Endometrial microvascular endothelial cells (primary cell): ENCODE results near the gene ZDHHC23. TPM values are rescaled to one million over a fixed set of nuclear protein-coding genes. Genes with fewer than 3 reads are reported as not detected.

ENCODE experiments used
- in situ Hi-C: cut with HindIII; loops from 2 replicates; pipeline ENCODE4 v1.10.0; 2017; ENCODE audit warnings: low sequenced_read_pairs, low pct_unique_long_range_greater_than_20kb; ENCODE audit errors: inconsistent ontology term
- total RNA-seq: library from RNA; depleted of rRNA; stranded (reverse); fragments of >200 nt; gene quantifications from one replicate; pipeline ENCODE4 v1.2.3, GENCODE V29; 2015; ENCODE audit errors: inconsistent ontology term

Gene ZDHHC23, protein sequence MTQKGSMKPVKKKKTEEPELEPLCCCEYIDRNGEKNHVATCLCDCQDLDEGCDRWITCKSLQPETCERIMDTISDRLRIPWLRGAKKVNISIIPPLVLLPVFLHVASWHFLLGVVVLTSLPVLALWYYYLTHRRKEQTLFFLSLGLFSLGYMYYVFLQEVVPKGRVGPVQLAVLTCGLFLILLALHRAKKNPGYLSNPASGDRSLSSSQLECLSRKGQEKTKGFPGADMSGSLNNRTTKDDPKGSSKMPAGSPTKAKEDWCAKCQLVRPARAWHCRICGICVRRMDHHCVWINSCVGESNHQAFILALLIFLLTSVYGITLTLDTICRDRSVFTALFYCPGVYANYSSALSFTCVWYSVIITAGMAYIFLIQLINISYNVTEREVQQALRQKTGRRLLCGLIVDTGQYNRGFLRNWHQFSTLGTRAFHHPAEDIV
- 3.1 TPM for total RNA-seq

DNA sequence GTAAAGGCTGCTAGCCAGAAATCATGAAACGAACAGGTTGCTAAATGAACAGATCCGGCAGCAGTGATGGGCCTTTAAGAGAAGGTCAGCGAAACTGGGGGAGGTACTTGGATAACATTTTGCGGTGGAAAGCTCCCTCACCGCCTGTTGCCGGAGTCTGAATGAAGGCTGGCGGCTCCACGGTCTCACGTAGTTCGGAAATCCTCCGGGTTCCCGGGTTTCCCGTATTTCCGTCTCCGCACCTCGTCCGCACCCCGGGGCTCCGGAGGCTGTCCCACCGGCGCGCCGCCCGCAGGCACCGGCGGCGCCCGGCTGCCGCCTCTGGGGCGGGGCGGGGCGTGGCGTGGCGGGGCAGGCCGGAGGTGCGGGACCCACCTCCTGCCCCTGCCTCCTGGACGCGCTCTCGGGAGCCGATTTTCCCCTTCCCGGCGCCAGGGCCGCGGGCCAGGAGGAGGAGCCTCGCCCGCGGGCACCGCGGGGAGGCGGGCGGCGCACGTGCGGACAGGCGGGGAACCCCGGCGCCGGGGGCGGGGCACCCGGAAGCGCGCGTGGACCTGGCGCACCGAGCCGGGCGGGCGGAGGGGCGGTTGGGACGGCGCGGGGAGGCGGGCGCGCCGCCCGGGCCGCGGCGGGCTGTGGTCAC lies at the start of gene ZDHHC23:
Gene ZDHHC23, plus strand, starts transcription at position 642 of the 643 bp plus-strand sequence. CDS start 790 bp downstream, outside the sequence.
- in situ Hi-C loops: no loop called here

DNA sequence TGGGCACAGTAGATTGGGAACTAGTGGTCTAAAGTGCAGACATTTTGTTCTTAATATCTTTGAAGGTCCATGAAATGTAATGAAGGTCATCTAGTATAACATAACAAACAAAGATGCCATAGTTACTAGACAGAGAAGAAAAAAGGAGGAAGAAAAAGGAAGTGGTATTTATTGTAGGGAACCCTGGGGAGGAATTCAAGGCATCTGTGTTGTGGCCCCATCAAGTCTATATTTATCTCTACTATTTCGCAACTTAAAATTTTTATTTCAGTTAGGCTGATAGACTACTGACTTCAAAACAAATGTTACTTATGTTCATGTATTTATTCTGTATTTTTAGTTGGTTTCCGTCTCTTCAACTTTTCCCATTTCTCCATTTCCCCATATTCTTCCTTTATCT lies 48.9 kb upstream of the ZDHHC23 start:
- in situ Hi-C loops: no loop called here

DNA sequence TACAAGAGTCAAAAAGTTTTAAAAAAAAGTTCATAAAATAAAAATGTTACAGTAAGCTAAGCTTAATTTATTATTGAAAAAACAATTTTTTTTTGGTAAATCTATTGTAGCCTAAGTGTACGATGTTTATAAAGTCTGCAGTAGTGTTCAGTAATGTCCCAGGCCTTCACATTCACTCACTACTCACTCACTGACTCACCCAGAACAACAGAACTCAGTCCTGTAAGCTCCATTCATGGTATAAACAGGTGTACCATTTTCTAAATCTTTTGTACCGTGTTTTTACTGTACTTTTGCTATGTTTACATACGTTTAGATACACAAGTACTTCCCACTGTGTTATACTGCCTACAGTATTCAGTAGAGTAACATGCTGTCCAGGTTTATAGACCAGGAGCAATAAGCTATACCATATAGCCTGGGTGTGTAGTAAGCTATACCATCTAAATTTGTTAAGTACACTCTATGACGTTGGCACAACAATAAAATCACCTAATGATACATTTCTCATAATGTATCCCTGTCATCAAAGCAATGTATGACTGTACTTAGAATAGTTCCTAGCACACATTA lies 41.2 kb upstream of the ZDHHC23 start:
- in situ Hi-C loops: no loop called here

DNA sequence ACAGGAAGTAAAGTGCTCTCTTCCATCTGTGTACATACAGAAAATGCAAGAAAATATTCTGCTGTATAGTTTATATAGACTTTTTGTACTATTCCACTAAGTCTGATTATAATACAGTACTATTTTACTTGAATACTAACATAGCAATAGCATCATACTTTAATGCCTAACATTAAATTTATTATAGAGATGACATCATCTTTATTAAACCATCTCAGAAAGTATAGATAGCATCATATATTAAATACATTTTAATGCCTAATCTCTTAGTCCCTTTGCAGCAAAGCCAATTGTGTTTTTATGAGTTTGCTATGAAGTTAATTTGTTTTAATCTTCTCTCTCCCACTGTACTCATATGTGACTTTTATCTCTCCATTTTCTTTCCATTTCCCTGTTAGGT lies 39.7 kb upstream of the ZDHHC23 start:
- in situ Hi-C loops: no loop called here

DNA sequence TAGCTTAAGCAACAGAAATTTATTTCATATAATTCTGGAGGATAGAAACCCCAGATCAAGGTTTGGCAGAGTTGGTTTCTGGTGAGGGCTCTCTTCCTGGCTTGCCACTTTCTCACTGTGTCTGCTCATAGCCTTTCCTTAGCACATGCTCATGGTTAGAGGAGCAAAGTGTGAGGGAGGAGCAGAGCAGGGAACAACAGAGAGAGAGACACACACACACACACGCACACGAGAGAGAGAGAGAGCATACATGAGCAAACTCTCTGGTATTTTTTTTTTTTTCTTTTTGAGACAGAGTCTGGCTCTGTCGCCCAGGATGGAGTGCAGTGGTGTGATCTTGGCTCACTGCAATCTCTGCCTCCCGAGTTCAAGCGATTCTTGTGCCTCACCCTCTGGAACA lies 36.8 kb upstream of the ZDHHC23 start:
- in situ Hi-C loops: no loop called here

DNA sequence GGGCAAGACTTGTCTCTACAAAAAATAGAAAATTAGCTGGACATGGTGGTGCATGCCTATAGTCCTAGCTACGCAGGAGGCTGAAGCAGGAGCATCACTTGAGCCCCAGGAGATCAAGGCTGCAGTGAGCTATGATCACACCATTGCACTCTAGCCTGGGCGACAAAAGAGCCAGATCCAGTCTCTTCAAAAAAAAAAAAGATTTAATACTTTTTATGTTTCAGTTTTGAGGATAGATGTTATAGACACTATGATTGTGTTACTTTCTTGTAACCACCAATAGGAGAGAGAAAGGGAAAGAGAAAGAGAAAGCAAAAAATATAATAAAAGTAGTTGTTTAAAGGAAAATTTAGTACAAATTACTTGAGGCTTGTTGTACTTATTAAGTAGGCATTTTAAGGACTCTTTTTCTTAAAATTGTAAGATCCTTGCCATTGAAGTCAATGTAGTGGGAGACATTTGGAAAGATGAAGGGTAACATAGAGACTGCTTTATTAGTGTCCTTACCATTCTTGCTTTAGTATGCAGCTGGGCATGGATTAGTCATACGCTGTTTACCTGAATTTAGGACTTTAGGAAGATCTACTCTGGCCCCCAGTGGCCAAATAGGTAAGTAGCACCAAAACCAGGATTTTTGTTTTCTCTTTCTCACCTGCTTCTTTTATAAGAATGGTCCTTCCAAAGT lies 35.1 kb upstream of the ZDHHC23 start:
- in situ Hi-C loops: no loop called here

DNA sequence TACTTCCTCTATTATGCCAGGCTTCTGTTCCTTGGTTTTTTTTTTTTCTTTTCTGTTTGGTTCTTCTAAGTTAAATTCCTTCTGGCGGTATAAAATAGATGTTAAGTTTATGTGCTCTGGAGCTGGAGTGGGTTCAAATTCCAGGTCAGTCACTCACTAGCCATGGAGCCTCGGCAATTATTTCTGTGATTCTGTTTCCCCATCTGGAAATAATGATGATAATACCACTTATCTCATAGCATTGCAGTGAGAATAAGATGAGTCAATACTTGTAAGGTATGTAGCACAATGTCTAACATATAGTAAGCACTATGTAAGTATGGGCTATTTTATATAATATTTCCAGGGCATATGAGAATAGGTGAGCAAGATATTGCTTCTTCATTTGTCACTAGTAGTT lies 33.2 kb upstream of the ZDHHC23 start:
- in situ Hi-C loops: no loop called here

DNA sequence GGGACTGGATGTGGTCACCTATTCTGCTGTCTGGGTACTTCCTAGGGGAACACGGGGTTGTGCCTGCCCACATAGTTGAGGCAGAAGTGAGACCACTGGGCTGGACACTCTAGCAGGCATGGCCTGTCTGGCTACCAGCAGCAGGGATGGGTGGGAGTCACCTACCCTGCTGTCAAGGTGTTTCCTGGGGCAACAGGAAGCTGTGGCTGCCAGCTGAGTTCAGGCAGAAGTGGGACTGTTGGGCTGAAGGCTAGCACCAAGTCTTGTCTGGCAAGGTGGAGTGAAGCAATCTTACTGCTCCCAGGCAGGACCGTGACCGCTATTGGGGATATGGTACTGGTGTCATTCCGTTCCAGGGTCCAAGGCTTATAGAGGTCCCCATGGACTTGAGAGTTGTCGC lies 20.3 kb upstream of the ZDHHC23 start:
- in situ Hi-C loops: no loop called here

DNA sequence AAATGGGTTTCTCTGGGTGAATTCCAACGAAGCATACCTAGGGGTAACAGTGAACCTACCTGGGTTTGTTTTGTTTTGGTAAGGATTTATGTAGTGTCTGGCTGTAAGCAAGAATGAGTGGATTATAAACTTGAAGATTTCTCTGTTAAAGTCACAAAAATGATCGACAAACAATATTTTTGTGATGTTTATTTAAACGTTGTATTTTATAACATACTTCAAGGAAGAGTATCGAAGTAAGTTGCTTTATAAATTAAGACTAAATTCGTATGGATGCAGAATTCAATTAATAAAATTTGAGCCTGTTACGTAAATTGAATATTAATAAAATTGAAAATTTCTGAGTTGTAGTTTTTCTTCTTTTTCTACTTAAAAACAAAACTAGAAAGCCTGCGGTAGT lies 982 bp upstream of the ZDHHC23 start:
- in situ Hi-C loops: no loop called here

DNA sequence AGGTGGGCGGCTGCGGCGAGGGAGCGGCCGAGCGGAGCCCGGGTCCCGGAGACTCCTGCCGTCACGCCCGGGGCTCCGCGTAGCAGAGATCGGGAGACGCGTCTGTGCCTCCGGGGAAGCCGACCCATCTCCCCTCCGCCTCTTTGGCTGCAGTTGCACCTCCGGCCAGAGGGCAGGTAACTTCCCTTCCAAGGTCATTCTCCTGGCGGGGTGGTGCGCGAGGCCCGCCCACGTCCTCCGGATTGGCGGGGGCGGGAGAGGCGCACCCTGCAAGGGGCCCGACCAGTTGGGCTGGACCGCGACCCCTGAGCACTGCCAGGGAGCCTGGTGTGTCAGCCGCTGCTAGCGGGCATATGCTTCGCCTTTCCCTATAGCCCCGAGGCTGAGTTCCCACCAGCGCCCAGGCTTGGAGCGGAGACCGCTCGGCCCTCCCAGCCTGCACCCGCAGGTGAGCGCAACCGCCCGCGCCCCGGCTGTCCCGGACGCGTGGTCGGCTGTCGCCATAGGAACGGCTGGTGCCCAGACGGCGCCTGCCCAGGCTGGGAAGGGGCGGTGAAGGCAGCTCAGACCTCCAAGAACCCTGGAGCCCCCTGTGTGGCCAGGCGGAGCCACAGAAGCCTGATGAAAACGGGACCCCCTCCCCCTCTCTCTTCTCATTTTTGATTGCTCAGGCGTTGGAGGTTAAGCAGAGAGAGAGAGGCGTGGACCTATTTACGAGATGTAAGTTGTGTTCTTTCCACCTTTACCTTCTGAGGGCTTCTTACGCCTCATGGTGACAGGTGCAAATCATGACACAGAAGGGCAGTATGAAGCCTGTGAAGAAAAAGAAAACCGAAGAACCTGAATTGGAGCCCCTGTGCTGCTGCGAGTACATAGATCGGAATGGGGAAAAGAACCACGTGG lies 453 bp downstream of the ZDHHC23 start:
- in situ Hi-C loops: no loop called here

DNA sequence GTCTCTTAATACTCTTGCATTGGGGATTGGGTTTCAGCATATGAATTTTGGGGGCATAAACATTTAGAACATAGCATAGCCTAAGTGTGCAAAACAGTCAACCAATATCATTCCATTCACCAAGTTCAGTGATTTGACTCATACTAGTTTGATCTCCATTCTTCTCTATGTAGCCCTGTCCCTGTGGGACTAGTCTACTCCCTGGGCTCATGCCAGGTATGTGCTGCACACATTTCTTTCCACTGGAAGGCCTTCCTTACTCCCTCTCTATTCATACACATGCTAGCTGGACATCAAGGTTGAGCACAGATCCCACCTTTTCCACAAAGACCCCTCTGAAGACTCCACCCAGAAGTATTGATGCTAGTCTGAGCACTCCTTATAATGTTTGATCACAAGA lies 5.1 kb downstream of the ZDHHC23 start:
- in situ Hi-C loops: no loop called here

DNA sequence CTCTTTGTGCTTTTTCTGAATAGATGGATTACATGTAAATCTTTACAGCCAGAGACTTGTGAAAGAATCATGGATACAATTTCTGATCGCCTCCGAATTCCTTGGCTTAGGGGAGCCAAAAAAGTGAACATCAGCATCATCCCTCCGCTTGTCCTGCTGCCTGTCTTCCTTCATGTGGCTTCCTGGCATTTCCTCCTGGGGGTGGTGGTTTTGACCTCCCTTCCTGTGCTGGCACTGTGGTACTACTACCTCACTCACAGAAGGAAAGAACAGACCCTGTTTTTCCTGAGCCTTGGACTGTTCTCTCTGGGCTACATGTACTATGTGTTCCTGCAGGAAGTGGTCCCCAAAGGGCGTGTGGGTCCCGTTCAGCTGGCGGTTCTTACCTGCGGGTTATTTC lies 5.9 kb downstream of the ZDHHC23 start:
- in situ Hi-C loops: no loop called here

DNA sequence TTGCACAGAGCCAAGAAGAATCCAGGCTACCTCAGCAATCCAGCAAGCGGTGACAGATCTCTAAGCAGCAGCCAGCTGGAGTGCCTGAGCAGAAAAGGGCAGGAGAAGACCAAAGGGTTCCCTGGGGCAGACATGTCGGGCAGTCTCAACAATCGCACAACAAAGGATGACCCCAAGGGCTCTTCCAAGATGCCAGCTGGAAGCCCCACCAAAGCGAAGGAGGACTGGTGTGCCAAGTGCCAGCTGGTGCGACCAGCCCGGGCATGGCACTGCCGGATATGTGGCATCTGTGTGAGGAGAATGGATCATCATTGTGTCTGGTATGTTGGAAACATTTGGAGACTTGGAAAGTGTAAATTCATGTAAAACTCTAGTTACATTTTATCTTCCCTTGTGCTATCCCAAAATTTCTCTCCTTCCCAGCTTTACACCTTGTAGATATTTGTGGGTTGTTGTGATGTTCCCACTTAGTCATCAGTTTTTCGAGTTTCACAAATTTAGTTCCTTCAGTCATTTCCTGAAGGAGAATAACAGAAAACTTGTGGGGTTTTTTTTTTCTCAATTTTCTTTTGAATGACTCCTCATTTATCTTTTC lies 6.4 kb downstream of the ZDHHC23 start:
- in situ Hi-C loops: no loop called here

DNA sequence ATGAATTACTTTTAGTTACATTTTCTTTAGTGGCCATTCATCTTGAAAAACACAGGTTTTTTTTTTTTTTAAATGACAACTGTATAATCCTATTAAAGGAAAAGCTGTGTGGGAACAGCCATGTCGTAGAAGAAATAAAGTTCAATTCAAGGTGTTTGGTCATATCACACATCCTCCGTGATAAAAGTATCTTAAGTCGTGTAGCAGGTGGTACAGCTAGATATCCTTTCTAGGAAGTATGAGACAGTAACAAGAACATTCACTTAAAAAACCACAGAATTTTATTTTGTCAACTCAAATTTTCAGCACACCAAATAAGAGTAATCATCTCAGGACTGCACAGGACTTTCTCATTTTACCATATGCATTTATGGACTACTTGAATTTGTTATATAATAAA lies 16.1 kb downstream of the ZDHHC23 start:
- in situ Hi-C loops: no loop called here

DNA sequence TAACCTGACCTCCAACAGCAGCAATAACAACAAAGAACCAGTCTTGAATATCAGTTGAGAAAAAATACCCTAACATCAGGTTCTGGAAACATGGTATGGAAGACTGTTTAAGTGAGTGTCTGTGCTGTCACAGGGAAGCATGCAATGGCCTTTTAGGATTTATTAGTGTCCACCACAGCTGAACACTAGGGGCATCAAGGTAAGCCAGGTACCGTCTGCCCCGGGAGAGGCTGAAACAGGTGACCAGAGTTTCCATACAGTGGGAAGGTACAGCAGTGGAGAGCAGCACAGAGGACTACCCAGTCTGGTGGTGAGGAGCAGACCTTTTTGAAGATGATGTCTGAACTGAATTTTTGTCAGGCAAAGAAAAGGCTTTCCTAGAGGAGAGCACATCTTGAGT lies 18.4 kb downstream of the ZDHHC23 start:
- in situ Hi-C loops: no loop called here

DNA sequence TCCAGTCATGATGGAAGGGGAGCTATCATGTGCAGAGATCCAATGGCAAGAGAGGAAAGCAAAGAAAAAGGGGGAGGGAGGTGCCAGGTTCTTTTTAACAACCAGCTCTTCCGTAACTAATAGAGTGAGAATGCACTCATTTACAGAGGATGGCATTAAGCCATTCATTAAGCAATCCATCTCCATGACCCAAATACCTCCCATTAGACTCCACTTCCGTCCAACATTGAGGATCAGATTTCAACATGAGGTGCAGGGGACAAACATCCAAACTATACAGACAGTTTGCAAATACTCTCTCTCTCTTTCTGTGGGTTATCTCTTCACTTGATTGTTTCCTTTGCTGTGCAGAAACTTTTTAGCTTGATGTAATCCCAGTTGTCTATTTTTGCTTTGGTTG lies 21.2 kb downstream of the ZDHHC23 start:
- in situ Hi-C loops: no loop called here

DNA sequence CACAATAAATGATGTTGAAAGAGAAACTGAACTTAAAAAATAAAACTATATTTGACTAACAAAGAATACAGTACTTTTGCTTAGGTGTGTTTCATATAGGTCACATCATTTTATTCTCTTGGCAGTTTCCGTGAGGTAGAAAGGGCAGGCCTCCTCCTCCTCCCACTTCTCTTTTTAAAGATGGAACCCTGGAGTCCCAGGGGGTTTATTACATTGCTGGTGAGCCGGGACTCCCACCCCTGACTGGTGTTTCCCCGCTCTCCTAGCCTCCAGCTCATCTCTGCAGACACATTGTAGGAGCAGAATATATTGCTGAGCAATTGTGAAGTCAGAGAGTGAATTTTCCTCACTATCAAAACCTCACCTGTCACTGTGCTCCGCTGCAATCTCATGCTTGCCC lies 30.0 kb downstream of the ZDHHC23 start:
- in situ Hi-C loops: no loop called here

DNA sequence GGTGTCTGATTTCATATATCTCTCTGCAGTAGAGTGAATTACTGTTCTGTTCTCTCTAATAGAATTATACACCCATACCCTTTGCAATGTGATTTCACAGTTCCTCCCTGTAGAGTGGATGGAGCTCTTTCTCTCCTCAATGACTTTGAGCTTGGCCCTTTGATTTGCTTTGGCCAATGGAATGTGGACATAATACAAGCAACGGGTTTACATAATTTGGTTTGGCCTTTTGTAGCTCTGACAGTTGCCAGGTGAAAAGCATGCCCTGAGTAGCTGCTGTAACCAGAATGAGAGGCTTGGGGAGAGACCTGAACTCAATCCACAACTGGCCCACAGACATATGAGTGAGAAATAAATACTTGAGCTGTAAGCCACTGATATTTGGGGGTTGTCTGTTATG lies 32.1 kb downstream of the ZDHHC23 start:
- in situ Hi-C loops: no loop called here
